ENCODE data around the gene ITSN2. TPM values are rescaled to one million over a fixed set of nuclear protein-coding genes. Genes with fewer than 3 reads are reported as not detected.

ITSN2 gene
- total and polyA plus RNA-seq, 12 donors = 35.1 to 108 (median 59.8) TPM

DNA sequence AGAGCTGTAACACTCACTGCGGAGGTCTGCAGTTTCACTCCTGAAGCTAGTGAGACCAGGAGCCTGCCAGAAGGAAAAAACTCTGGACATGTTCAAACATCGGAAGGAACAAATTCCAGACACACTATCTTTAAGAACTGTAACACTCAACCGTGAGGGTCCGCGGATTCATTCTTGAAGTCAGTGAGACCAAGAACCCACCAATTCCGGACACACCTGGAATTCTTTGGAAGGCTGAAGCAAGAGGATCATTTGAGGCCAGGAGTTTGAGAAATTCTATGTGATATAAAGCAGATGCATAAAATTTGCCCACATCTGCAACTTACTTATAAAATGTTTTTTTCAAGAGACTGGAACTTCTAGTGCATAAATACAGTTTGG lies 43.5 kb upstream of the ITSN2 start:
- TF ChIP-seq POLR2A (IDR thresholded peaks at IDR 0.05) = no peak
- TF ChIP-seq CTCF (IDR thresholded peaks at IDR 0.05) = no peak
- Histone ChIP-seq H3K27ac (no peak overlapping the region), H3K4me3 (no peak overlapping the region), H3K27me3 (no peaks in the 10 kb centered on the region), H3K36me3 (replicated peaks in 1 of 2) (no peaks in the 10 kb centered on the region), H3K9me3 (replicated peaks in 1 of 3) (no peaks in the 10 kb centered on the region), H3K4me1 (replicated peaks in 1 of 2) (peaks cover 0 to 4% of the 10 kb centered on the region in 2 donors)
- WGBS, 4 donors = 93 to 98% (median 95%) methylated on average over 6 of the region's 6 CpGs
- no peak for DNase-seq
- intact Hi-C loops (cut with DNase I) = loop anchor here in 1 of 2 donors (10.0 kb wide), 1 partner anchor 731 kb away; no protein-coding TSS in a partner anchor

GRCh38 chr2:24403168-24403831 lies 43.0 kb upstream of the ITSN2 start:
- Histone ChIP-seq H3K27me3 (no peaks in the 10 kb centered on the region), H3K4me3 (no peak overlapping the region), H3K27ac (no peak overlapping the region), H3K4me1 (replicated peaks in 1 of 2) (peaks cover 0 to 4% of the 10 kb centered on the region in 2 donors), H3K9me3 (replicated peaks in 1 of 3) (no peaks in the 10 kb centered on the region), H3K36me3 (replicated peaks in 1 of 2) (no peaks in the 10 kb centered on the region)
- intact Hi-C loops (cut with DNase I) = loop anchor here in 1 of 2 donors (10.0 kb wide), 1 partner anchor 732 kb away; no protein-coding TSS in a partner anchor
- no peak for TF ChIP-seq POLR2A (IDR thresholded peaks at IDR 0.05)
- TF ChIP-seq CTCF (IDR thresholded peaks at IDR 0.05) = no peak
- 78 to 92% (median 84%) methylated on average over 4 to 14 of the region's 22 CpGs for WGBS, 4 donors
- DNase-seq = no peak

- Histone ChIP-seq H3K4me3 (peak overlapping the region in 2 of 4 donors; percentile 22 to 28), H3K4me1 (replicated peaks in 1 of 2) (peaks cover 0 to 4% of the 10 kb centered on the region in 2 donors), H3K36me3 (replicated peaks in 1 of 2) (no peaks in the 10 kb centered on the region), H3K27me3 (no peaks in the 10 kb centered on the region), H3K27ac (no peak overlapping the region), H3K9me3 (replicated peaks in 1 of 3) (no peaks in the 10 kb centered on the region)
- intact Hi-C loops (cut with DNase I) = loop anchor here in 1 of 2 donors (10.0 kb wide), 1 partner anchor 732 kb away; no protein-coding TSS in a partner anchor
- TF ChIP-seq CTCF (IDR thresholded peaks at IDR 0.05) = no peak
- no peak for TF ChIP-seq POLR2A (IDR thresholded peaks at IDR 0.05)
- whole genome bisulfite sequencing, 4 donors = 24 to 72% (median 47%) methylated on average over 7 to 38 of the region's 38 CpGs
- DNase-seq = peak in 1 of 7 donors; percentile 20
Measured at GRCh38 chr2:24402242-24403097, 42.1 kb upstream of the ITSN2 start.

GRCh38 chr2:24400207-24400907 lies 40.0 kb upstream of the ITSN2 start:
- intact Hi-C loops (cut with DNase I) = loop anchor here in 1 of 2 donors (10.0 kb wide), 1 partner anchor 734 kb away; no protein-coding TSS in a partner anchor
- no peak for TF ChIP-seq POLR2A (IDR thresholded peaks at IDR 0.05)
- TF ChIP-seq CTCF (IDR thresholded peaks at IDR 0.05) = no peak
- no peaks in the 10 kb centered on the region for H3K9me3 ChIP-seq (replicated peaks in 1 of 3)
- H3K36me3 ChIP-seq (replicated peaks in 1 of 2) = no peaks in the 10 kb centered on the region
- H3K4me3 ChIP-seq = no peak overlapping the region
- WGBS, 4 donors = 84 to 90% (median 85%) methylated on average over 18 of the region's 18 CpGs
- peaks cover 0 to 4% of the 10 kb centered on the region in 2 donors for H3K4me1 ChIP-seq (replicated peaks in 1 of 2)
- DNase-seq = no peak
- H3K27ac ChIP-seq = no peak overlapping the region
- no peaks in the 10 kb centered on the region for H3K27me3 ChIP-seq
